HG03342 (cell line): ENCODE results near the gene ABCG8.

Experiments
- ATAC-seq: cut with Tn5 transposase; IDR thresholded peaks from one replicate; pipeline ENCODE4 v1.9.1; 2021; ENCODE audit warnings: mild to moderate bottlenecking, moderate library complexity; ENCODE audit not compliant: unreplicated experiment

Gene ABCG8

DNA sequence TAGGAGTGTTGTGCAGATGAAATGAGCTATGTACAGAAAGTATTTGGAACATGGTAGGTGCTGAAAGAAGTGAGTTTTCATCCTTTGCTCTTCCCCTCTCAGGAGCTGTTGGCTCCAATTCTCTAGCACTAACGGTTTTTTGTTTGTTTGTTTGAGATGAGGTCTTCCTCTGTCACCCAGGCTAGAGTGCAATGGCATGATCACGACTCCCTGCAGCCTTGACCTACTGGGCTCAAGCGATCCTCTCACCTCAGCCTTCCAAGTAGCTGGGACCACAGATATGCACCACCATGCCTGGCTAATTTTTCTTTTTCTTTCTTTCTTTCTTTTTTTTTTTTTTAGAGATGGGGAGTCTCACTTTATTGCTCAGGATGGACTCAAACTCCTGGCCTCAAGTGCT lies 12.9 kb upstream of the ABCG8 start:
- ATAC-seq = no peak

DNA sequence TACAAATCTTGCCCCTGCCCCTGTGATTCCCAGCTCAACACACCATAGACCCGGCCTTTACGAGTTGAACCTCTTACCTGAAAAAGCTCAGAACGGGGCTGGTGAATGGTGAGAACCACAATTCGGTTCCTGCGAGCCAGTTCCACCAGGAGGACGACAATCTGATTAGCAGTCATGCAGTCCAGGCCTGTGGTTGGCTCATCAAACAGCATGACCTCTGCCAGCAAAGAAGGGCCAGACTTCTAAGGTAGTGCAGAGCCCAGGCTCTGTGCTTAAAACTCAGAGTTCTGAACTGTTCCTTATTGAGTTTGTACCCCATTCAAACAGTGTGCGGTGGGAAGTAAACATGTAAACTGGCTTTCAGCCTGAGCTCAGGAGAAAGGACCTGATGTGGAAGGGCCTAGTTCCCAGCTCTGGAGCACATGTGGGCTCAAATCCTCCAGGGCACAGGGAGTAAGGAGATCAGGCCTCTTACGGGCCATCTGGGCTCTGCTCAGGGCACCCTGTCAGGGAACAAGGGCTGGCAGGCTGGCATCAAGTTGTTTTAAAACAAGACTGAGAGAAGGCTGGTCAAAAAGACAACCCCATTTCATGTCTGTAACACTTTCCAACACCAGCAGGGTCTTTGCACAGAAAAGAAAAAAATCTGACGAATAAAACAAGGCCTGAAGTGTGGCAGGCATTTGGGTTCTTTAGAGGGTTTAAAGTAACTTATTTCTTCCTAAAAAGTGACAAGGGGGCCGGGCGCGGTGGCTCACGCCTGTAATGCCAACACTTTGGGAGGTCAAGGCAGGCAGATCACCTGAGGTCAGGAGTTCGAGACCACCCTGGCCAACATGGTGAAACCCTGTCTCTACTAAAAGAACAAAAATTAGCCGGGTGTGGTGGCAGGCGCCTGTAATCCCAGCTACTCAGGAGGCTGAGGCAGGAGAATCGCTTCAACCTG lies 12.2 kb upstream of the ABCG8 start:
- ATAC-seq = no peak

DNA sequence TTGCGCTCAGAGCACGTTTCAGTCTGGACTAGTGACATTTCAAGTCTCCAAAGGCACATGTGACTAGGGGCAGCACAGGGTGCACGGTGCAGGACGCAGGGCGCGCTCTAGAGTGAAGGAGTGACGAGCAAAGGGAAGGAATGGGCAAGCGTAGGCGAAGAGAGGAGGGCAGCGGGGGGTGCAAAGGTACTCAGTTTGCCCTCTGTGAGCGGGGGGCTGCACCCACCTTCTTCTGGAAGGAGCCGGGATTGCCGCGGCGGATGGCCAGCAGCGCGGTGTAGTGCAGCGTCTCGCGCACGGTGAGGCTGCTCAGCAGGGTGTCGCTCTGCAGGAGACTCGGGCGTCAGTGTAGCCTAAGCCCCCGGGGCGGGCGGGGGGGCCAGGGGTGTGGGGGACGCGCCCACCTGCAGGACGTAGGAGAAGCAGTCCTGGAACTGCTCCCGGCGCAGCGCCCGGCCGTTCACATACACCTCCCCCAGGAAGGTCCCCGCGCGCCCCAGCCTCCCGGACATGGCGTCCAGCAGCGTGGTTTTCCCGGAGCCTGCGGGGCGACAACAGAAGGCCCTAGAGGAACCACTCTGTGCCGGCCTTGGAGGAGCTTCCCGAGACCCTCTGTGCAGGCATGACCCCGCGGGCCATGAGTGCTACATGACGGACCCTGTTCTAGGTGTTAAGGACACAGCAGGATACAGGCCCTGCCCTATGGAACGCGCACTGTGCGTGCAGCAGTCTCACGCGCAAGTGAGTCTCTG lies 7.1 kb upstream of the ABCG8 start:
- no peak for ATAC-seq

DNA sequence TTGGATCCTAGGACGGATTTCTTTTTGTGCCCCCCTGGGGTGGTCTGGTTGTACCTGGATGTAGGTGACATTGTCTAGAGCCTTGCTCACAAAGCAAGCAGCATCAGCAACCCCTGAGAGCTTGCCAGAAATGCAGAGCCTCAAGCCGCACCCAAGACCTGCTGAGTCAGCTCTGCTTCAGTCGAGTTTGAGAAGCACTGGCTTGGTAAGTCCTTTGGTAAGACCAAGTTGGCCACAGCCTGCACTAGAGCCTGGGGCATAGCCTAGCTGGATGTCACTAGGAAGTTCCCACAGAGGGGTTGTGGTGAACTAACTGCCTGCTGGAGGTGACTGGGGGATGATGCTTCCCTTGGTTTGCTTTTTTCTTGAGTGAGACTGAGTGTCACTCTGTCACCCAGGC lies 6.3 kb upstream of the ABCG8 start:
- ATAC-seq = no peak

DNA sequence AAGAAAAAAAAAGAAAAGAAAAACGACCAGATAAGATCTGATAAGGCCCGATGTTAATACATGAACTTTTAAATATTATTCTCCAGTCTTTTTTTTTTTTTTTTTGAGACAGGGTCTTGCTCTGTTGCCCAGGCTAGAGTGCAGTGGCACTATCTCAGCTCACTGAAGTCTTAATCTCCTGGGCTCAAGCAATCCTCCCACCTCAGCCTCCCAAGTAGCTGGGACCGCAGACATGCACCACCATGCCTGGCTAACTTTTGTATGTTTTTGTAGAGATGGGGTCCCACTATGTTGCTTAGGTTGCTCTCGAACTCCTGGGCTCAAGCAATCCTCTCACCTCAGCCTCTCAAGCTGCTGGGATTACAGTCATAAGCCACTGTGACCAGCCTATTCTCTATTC lies 1.7 kb upstream of the ABCG8 start:
- ATAC-seq = no peak

DNA sequence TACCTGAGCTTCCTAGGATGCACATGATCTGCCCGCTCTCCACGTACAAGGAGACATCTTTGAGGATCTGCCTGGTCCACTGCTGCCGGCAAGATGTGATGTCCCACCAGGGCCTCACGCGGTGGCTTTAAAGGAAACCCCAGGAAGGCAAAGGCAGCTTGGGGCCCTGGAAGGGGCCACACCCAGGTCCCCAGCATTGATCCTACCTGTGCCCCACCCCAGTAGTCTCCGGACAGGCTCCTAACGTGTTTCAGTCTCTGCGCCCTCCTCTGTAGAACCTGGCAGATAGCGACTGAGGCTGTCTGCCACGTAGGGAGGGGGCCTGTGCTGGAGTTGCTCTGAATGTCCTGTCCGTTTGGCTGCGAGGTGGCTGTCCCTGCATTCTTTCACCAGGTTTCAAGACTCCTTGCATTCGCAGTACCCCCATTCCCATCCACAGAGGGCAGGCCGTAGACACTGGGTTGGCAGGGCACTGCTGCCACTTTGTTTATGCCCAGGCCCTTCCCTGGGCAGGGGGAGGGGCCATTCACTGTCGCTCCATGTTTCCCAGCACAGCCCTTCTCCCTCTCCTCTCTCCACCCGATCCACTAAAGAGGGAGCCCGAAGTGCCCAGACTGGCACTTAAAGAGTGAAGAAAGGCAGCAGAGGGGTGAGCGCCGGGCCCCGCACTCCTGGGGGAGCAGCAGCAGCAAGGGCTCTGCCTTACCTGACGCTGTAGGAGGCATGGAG lies 776 bp upstream of the ABCG8 start:
- no peak for ATAC-seq

DNA sequence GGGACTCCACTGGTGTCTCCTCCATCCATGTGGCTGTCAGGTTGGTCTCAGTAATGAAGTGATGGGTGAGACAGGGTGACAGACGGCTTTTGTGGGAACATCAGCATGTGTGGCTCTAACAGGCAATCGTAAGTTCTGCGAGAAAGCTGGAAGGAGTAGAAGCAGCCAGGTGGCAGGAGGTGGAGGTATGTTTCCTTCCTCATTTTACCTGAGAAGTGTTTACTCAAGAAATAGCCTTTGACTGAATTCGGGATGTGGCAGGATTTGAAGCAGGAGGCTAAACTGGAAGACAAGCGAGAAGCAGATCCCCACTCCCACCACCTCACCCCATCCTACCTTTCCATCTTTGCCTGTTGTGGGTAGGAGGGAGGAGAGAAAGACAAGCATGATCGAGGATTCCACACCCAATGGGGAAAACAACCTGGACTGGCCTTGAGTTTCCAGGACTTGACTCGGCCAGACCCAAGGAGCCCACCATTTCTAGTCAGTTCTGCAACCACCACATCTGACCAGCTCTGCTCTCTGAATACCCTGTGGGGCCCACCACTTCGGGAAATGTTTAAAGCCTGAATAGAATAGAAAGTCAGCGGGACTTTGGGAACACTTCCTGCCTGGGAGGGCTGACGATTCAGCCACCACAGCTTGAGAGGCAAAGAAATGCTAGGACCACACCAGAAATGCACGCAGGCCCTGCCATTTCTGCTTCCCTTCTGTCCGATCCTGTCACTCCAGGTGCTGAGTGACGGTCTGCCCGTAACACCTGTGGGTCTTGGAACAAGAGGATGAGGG lies 1.2 kb downstream of the ABCG8 start:
- no peak for ATAC-seq

DNA sequence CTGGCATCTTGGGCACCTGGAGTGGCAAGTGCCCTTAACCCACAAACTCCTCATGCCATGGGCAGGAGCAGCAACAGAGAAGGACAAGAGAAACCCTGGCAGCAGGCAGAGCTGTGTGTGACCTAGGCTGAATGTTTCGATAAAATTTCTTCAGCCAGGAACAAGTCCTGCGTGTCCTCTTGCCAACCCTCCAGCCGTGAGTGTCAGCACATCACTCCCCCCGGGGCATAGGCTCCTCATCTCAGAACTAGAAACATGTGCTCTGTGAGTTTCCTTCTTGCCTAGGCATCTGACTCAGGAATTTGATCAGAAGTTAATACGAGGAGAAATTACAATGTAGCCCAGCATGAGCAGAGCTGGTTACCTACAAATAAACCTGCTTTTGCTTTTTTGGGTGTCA lies 2.2 kb downstream of the ABCG8 start:
- no peak for ATAC-seq

DNA sequence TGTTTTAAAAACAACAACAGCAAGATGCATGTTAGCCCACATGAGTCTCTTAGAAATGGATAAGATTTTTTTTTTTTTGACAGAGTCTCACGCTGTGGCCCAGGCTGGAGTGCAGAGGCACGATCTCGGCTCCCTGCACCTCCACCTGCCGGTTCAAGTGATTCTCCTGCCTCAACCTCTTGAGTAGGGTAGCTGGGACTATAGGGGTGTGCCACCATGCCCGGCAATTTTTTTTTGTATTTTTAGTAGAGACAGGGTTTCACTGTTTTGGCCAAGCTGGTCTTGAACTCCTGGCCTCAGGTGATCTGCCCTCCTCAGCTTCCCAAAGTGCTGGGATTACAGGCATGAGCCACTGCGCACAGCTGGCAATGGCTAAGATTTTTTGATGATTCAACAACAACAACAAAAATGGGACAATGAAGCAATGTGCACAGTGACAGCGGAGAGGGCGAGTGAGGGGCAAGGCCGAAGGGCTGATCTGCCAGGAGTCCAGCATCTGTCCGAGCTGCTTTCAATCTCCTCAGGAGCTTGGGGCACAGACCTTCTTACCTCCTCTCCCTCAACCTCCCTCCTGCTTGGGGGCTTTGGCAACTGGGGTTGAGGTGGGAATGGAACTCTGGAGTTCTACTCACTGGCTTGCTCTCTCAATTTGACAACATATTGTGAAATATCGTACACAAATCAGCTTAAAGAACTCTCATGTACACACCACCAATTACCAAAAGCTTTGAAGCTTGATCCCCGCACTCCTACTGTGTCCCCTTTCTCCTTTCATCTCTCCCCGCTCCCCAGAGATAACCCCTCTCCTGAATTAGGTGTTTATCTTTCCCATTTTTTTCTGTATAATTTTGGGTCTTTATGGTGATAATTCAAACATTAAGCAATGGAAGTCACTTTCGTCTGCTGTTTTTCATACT lies 3.4 kb downstream of the ABCG8 start:
- no peak for ATAC-seq

DNA sequence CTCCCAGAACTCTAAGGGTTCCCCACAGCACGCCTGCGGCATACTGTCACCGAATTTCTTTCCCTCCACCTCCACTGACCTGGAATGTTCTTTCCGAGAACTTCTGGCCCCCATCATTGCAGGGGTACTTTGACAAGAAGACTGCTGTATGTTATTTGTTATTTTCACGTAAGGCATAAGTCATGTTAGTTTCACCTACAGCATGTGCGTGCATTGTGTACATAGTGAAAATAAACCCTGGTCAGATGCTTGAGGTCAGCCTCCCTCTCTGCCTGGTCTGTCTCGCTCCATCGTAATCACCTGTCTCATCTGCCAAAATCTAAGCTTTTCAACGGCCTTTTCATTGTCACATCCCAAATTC lies 4.1 kb downstream of the ABCG8 start:
- no peak for ATAC-seq

DNA sequence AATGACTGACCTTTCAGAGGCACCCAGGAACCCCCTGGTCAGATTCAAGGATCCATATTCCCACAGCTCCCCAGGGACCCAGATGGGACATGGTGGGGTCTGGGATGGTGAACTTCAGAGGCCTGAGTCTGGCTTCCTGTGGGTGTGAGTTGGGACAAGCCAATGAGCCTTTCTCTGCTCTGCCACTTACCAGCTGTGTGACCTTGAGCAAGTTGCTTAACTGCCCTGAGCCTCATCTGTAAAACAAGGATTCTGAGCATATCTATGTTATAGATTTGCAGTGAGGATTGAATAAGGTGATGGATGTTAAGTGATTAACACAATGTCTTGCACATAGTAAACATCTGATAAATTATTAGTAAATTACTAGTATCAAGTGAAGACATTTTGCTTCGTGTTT lies 6.4 kb downstream of the ABCG8 start:
- ATAC-seq = no peak

DNA sequence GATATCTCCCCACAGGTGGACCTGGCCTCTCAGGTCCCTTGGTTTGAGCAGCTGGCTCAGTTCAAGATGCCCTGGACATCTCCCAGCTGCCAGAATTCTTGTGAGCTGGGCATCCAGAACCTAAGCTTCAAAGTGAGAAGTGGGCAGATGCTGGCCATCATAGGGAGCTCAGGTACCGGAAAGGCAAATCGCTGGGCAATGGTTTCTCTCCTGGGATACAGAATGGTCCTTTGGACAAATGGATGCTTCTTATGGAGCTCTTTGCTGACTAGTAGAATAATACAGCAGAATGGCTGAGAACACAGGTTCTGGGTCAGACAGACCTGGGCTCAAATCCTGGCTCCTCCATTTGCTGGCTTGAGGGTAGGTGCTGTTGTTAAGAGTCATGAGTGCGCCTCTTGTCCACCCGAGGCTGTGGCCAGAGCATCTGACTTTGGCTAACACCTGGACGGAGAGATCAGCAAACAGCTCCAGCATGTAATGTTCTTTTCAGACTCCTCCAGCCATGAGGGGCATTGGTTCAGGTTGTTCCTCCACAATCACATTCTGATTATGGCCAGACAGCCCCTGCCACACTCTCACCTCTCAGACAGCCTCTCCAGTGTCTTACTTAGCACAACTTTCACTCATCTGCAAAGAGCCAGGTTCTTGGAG lies 7.5 kb downstream of the ABCG8 start:
- ATAC-seq = no peak

DNA sequence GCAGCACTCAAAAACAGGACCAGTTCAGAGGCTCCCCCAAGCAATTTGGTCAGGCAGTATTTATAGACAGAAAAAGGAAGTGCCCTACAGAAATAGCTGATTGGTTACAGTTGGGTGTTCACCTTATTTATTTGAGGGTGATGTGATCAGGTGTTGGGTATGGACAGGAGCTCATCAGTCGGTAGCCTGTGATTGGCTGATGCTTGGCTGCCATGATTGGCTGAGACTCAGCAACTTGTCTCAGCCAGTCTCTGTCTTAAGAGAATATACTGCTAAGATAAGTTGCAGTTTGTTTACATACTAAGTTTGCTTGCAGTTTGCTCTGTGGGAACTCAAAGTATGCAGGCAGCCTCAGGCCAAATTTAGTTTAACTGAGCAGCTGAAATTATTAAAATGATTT lies 9.4 kb downstream of the ABCG8 start:
- no peak for ATAC-seq

DNA sequence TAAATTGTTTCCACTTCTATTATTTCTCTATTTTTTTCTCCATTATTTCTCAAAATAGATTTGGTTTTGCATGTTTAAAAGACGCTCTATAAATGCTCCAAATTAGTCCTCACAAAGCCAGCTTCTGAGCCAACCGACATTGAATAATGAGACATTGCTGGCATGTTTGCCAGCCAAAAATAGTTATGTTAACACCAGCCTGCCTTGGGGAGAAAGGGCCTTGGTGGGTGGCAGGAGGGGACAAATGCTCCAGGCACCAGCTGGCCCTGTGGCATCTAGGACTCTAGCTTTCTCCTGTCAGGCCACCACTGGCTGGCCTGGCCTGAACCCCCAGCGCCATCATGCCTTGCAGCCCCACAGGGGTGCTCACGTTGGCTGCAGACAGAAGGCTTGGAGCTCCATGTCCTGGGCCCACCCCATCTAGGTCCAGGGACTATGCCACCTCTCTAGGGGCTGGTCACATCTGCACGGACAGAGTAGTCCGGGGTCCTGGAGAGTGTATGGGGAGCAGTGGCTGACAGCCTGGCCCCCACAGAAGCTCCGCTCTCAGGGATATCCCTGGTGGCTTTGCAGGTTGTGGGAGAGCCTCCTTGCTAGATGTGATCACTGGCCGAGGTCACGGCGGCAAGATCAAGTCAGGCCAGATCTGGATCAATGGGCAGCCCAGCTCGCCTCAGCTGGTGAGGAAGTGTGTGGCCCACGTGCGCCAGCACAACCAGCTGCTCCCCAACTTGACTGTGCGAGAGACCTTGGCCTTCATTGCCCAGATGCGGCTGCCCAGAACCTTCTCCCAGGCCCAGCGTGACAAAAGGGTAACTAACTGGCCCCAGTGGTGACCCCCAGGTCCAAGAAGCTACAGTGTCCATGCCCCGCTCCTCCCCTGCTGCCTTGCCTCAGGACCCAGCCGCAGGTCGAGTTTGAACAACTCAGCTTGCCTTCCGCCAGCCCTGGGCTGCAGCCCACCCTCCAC lies 12.5 kb downstream of the ABCG8 start:
- ATAC-seq = no peak

DNA sequence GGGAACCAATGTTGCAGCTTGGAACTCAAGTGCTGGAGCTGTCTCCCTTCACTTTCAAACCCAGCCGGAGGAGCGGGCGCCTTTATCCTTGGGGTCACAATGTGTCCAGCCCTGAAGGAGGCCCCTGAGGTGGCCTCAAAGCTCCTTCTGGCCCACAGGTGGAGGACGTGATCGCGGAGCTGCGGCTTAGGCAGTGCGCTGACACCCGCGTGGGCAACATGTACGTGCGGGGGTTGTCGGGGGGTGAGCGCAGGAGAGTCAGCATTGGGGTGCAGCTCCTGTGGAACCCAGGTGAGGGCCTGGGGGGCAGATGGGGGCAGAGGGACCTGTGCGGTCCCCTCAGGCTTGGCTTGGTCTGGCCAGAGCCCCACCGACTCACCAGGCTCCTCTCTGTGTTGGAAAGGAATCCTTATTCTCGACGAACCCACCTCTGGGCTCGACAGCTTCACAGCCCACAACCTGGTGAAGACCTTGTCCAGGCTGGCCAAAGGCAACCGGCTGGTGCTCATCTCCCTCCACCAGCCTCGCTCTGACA lies 13.5 kb downstream of the ABCG8 start:
- no peak for ATAC-seq

DNA sequence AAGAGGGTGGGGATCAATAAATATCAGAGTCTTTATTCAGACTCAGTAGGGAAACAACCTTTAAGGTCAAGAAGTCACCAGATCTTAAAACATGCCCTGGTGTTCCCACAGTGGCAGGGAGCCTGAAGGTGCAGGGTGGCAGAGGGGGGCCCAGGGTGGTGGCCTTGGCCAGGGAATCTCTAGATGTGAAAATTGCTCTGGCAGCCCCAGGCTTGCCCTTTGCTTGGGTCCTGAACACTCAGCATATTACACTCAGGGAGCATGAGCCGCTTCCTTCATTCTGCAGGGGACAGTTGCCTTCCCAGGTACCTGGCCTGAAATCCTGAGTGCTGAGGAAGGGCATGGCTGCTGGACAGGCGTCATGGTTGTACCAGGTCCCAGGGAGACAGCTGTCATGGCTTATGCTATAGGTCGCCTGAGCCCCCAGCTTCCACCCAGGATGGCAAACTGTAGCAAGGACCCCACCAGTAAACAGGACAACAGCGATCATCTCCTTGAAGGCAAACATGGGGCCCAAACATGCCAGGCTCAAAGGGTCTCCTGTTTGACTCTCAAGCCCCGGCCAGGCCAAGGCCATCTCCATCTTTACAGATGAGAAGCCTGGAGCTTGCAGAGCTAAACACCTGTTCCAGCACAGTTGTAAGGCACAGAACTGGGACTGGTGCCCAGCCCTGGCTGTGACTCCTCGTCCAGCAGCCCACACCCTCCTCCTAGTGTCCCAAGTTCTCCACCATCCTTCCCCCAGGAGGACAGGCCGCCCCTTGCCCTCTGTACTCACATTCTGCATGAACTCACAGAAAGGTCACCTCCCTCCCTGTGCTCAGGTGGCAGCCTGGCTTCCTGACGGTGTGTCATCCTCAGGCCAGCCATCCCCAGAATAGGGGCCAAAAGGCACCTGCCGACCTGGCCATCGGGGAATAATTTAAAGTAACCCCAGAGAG lies 14.6 kb downstream of the ABCG8 start:
- no peak for ATAC-seq

DNA sequence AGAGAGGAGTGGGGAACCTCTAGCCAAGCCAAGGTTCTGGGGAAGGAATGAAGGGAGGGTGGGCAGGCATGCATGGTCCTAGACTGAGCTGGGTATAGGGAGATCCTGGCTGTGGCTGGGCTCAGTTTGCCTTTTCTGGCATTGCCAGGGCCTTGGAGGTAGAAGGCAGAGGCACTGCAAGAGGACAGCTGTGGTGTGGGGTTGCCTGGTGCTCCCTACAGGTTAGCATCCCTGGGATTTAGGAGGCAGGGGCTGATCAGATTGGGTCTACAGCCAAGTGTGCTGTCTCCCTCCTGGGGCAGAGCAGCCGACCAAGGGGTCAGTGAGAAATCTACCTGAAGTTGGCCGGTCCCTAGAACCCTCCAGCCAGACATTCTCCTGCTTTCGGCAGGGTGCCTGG lies 15.9 kb downstream of the ABCG8 start:
- no peak for ATAC-seq
